ENCODE data around the gene ZNHIT6.

GRCh38 chr1:85650645-85651044 is 57.6 kb downstream of the ZNHIT6 start:
- TF ChIP-seq, protein P1, sequence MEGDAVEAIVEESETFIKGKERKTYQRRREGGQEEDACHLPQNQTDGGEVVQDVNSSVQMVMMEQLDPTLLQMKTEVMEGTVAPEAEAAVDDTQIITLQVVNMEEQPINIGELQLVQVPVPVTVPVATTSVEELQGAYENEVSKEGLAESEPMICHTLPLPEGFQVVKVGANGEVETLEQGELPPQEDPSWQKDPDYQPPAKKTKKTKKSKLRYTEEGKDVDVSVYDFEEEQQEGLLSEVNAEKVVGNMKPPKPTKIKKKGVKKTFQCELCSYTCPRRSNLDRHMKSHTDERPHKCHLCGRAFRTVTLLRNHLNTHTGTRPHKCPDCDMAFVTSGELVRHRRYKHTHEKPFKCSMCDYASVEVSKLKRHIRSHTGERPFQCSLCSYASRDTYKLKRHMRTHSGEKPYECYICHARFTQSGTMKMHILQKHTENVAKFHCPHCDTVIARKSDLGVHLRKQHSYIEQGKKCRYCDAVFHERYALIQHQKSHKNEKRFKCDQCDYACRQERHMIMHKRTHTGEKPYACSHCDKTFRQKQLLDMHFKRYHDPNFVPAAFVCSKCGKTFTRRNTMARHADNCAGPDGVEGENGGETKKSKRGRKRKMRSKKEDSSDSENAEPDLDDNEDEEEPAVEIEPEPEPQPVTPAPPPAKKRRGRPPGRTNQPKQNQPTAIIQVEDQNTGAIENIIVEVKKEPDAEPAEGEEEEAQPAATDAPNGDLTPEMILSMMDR (IDR thresholded peaks at IDR 0.05; ENCODE audit: insufficient read depth, low read length, poor library complexity, severe bottlenecking), result no peak
- no peak for TF ChIP-seq EZH2phosphoT487 (conservative IDR thresholded peaks at IDR 0.05; ENCODE audit: low read length)
